HG02852 (cell line): ENCODE data around the gene DEGS2.
A peak's percentile ranks its signal among the peaks of the same experiment; 100 is the strongest.

ENCODE experiments used
- ATAC-seq: cut with Tn5 transposase; IDR thresholded peaks from one replicate; pipeline ENCODE4 v1.9.1; 2021; ENCODE audit warnings: mild to moderate bottlenecking, moderate library complexity; ENCODE audit not compliant: unreplicated experiment

The DEGS2 gene

DNA sequence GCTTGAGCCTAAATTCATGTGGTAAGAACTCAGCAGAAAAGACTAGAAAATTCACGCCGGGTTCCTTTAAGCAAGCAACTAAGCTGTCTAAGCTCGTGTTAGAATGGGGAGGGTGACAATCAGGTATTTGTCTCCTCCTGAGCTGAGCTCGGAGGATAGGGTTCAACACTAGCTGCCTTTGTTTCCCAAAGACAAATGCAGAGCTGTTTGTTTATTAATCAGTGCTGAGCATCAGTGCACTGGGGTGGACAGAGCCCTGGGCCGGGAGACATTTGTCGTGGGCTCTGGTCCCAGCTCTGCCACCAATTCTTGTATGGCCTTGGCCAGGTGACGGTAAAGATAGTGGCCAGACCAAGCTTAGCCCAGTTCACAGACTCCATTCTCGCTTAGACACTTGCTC lies 43.7 kb downstream of the DEGS2 start:
- no peak for ATAC-seq

DNA sequence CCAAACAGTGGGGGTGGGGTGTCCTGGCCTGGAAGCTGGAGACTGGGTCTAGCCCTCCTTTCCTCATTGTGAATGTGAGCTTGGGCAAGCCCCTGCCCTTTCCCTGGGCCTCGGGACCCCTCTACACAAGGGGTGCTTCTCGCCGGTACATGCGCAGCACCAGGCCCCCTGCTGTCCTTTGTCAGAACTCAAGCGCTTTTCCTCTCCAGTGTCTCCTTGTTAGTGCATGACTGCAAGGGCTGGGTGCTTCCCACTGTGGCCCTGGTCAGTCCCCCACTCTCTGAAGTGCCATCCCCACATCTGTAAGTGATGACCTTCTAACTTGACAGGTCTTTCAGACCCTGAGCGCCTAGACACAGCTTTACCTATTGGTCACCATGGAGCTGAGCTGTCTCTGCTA lies 44.2 kb downstream of the DEGS2 start:
- no peak for ATAC-seq

DNA sequence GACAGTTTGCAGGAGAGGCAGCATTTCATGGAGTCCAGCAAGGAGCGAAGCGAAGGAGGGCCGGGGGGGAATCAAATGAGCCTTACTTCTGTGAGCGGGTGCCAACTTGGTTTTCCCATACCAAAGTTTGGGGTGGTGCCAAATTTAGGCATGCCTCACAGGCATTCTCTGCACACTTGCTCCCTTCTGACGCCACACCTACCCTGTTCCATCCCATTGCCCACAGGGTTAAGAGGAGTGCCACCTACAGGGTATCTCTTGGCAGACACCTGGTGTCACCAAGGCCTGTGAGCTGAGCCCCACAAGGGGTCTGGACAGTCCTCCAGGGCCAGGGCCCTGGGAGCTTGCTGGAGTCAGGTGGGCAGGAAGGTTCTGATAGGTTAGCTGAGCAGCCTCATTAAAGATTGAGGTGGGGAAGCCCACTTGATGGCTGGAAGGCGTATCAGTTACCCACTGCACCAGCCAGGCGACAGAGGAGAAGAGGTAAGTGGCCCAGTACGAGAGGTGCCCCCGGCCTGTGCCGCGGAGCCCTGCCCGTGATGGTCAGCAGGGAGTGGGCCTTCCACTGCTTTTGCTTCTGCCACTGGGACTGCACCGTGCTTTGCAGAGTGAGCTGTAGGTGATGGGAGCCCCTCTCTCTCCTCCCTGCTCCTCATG lies 45.2 kb downstream of the DEGS2 start:
- ATAC-seq = no peak

DNA sequence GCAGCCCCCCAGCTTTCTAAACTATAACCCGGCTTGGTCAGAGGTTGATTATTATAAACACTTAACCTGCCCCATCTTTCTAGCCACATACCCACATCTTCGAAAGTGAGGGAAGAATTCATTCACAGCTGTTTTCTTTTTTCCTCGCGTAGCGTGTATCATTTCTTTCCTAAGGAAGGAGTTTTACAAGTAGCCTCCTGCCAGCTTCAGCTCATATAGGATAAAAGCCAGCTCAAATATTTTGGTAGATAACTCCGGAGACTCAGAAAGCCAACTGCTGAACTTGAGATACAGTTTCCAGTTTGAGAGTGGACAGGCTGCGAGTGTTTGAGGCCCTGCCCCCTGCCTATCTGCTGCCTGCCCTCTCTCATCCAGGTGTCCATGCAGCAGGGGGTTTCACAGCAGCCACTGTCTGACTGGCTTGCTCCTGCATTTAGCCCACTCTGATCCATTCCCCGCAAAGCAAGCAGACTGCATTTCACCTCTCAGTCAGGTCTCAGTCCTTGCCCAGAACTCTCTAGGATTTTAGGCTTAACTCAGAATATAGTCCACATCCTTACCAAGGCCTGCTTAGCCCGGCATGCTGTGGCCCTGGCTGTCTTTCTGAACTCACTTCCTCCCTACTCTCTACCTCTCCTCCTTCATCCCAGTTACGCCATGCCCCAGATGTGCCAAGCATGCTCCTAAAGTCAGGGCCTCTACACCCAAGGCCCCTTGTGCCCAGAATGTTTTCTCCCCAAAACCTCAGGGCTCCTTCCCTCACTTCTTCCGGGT lies 47.3 kb downstream of the DEGS2 start:
- ATAC-seq = no peak

DNA sequence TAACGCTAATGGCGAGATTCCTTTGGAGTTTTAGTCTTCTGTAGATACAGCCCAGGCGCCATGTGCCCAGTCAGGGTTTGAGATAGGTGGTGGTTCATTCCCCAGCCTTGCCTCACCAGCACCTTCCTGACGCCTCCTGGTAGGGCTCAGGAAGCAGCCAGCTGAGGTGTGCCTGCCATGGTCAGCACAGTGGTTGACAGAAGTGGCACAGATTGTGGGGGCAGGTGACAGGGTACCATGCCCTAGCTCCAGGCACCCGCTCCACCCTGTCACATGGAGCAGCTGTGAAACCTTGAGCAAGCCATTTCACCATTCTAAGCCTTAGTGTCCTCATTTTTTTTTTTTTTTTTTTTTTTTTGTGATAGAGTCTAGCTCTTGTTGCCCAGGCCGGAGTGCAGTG lies 48.6 kb downstream of the DEGS2 start:
- ATAC-seq = no peak

GRCh38 chr14:100109594-100109955 lies 49.9 kb downstream of the DEGS2 start:
- no peak for ATAC-seq

DNA sequence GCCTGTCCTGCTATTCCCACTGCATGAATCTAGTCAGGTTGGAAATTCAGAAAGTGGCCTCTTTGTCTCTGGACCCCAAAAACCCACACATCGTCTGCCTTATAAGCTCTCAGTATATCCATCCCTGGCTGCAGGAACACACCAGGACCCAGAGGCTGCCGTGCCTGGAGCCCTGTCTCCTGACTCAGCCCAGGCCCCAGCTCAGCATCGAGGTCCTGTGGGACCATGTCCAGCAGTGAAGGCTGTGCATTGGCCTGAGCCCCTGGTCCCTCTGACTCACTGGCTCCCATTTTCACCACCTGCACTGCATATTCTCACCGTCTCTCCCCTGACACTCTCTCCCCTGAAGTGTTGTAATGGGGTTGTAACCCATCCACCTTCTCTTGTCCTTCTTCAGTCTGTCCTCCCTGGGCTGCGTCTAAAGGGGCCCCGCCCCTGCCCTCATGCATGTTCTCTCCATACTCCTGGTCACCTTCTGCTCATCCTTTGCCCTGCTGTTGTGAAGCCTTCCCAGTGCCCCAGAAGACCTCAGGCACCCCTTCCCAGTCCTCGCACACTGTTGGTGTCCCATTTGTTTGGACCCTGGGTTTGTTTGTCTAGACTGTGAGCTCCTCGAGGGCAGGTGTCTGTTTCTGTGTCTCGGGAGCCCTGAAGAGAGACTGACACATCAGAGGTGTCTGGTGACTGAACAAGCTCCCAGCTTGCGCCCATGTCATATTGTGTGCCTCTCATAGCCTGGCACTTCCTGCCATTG lies 50.4 kb downstream of the DEGS2 start:
- no peak for ATAC-seq

- peak; percentile 84 for ATAC-seq
Observed at GRCh38 chr14:100108042-100108825, 51.2 kb downstream of the DEGS2 start.

- no peak for ATAC-seq
Observed at GRCh38 chr14:100107236-100107635, 52.2 kb downstream of the DEGS2 start.

DNA sequence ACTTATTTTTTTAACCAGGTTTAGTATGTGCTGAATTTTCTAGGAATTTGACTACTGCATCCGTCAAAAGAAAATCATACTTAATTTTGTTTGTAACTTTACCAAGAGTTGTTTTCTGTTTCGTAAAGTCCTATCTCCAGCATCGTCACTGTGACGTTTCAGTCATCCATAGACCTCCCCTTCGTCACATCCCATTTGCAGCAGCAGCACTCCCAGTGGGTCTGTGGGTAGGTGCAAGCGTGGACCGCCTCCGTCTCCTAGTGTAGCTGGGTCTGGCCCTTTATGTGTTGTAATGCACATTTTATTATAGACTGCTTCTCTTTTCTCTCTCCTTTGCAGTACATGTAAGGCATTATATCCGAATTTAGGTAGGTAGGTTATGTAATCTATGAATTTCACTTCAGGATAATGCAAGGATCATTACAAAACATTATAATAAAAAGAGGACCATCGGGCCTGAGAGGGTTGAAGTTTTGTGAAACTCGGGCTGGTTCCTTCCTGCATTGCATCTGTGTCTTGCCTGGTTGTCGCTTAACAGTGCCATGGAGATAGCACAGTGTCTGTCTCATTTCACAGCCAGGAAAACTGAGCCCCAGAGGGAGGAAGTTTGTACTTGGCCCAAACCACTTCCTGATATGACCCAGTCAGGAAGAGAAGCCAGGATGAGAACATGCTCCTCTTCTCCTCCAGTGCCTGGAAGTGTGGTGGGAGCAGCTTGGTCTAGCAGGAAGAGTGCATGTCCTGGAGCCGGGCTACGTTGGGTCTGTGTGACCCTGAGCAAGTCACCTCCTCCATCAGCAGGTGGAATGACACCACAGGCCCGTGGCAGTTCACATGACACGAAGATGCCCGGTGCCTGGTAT lies 53.0 kb downstream of the DEGS2 start:
- ATAC-seq = no peak

GRCh38 chr14:100105357-100106169 lies 53.9 kb downstream of the DEGS2 start:
- no peak for ATAC-seq

- ATAC-seq = no peak
Observed at GRCh38 chr14:100104523-100105300, 54.7 kb downstream of the DEGS2 start.

- no peak for ATAC-seq
Observed at GRCh38 chr14:100104006-100104352, 55.5 kb downstream of the DEGS2 start.

DNA sequence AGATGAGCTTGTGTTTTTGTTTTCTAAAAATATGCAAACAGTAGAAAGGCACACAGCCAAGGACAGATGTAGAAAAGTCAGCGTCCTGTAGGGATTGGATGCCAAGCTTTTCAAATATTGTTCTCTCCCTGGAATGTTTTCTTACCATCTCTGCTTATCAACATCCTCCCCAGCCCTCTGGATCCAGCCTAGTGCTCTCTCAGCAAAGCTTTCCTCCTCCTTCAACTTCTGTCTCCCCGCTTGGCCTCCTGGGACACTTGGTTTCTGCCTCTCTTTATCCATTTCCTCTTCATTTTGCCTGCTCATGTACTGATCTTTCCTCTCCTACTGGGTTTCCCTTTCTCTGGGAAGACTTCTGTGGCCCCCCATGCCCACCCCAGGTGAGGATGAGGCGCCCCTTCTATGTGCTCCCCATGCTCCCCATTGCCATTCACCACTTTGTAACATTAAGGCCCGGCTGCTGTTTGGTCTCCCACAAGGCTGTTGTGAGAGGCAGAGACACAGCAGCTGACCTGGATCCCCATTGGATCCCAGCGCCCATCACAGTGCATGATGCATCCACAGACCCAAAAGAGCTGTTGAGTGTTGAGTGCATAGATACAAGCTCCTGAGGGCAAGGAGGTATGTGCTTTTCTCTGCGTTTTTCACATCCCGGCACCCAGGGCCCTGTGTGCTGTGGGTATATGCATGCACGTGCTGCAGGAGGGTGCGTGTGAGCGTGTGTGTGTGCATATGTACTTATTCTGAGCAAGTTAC lies 56.0 kb downstream of the DEGS2 start:
- no peak for ATAC-seq

DNA sequence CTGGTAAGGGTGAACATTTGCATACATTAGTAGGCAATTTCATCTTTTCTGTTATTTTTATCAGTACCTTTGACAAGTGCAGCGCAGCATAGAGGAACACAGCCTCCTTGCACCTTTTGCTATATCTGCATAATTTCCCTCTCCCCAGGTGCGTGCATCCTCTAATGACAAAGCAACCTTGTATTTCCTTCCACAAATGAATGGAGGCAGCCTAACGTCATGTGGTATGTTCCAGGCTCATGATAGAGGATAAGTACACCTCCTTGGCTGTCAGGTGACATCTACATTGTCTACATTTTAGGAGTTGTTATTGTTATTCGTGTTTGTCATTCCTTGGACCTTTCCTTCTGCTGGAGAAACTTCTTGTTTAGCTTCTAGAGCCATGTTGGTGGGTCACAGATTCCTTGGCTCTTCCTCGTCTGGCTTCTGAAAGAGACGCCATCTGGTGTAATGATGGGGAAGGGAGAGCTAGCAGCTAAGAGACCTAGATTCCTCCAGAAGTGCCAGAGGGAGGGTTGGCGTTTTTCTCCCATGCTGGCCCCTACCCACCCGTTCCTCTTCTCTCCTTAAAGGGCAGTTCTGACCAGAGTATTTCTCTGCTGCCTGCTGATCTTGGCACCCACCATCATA lies 57.2 kb downstream of the DEGS2 start:
- no peak for ATAC-seq

DNA sequence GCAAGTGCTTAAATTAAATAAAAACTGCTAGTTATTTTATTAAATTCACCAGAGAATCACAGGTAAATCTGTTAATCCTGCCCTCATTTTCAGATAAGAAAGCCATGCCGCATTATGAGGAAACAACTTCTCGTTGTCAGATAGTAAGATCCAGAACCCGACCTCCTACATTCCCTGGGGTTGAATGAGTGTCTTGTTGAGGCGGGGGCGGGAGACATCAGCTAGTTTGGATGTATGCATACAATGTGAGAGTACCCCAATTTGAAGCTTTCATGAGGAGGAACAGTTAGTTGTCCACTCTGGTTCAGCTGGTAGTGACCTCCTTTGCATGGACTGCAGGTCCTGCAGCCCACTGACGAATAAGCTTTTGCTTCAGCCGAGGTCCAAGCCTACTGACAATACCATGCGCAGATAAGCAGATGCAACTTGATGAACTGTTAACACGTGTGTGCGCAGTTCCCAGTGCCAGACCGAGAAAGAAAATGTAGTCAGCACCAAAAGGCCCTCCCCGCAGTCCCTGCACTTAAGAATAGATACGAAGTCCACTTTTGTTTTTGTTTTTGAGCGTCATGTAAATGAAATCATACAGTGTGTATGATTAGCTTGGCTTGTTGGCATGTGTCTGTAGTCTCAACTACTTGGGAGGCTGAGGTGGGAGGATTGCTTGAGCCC lies 59.3 kb downstream of the DEGS2 start:
- no peak for ATAC-seq

- no peak for ATAC-seq
Observed at GRCh38 chr14:100098171-100098570, 61.3 kb downstream of the DEGS2 start.
